GM21515 (cell line): Measurements from ENCODE around the gene ABAT.

ENCODE experiments used
- ATAC-seq: cut with Tn5 transposase; IDR thresholded peaks from one replicate; pipeline ENCODE4 v1.9.1; 2021; ENCODE audit not compliant: unreplicated experiment

Gene ABAT

GRCh38 chr16:8714807-8715206 lies 40.4 kb downstream of the ABAT start:
- ATAC-seq, result no peak

DNA sequence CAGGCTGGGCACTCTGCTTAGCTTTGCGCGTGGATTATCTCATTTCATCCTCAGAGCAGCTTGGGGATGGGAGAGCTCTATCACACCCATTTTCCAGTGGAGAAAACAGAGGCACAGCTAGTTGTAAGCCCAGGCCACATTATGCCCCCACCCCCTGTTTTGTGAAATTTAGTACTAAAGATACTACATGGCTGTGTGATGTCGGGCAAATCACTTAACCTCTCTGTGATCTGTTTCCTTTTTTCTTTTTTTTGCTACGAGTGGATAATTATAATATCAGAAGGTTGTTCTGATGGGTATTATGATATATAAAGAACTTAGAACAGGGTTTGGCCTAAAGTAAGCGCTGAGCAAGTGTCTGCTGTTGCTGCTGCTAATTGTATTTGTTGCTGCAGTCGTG lies 41.6 kb downstream of the ABAT start:
- no peak for ATAC-seq

DNA sequence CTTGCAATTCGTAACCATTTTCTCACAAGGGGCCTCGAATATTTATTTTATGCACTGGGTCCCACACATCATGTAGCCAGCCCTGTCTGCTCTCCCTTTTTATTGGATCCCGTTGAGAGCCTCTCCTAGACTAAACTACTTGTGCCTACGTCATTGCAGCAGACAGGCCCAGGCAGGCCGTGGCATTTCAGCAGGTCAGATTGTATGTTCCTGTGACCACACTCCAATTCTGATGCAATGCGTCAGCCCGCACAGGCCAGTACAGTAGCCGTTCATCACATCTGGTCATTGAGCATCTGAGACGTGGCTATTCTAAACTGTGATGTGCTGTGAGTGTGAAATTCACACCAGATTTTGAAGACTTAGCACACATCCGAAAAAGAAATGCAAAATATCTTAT lies 42.2 kb downstream of the ABAT start:
- no peak for ATAC-seq

GRCh38 chr16:8717469-8717868 lies 43.1 kb downstream of the ABAT start:
- no peak for ATAC-seq

- no peak for ATAC-seq
Observed at GRCh38 chr16:8717892-8718415, 43.5 kb downstream of the ABAT start.

- ATAC-seq, result no peak
Observed at GRCh38 chr16:8718851-8719680, 44.6 kb downstream of the ABAT start.

GRCh38 chr16:8720080-8720966 lies 45.9 kb downstream of the ABAT start:
- no peak for ATAC-seq

- no peak for ATAC-seq
Observed at GRCh38 chr16:8720967-8721308, 46.5 kb downstream of the ABAT start.

DNA sequence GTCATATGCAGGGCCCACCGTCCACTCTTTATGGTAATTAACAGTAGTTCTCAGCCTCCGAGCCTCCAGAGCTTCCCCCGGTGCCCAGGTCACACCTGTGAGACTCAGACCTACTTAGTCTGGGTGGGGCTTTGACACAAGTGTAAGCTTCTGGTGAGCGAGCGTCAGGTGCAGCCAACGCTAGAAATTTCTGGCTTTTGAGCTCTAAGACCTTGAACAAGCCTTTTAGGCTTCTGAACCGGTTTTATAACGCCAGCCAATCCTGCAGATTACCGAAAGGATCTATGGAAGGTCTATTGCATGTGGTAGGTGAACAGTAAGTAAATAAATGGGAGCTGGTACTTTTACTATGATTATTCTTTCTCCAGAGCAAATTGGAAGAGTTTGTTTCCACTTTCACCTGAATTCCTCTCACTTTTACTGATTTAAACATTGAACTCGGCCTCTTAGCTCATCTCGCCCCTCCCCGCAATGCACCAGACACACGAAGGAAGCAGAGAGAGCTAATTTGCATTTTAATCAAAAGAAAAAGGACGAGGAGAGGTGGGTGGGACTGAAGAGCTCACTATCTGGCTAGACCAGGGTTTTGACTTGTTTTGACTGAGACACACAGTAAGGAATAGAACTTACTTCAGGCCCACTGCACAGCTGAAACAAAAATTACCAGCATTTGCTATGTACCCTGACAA lies 47.1 kb downstream of the ABAT start:
- ATAC-seq, result no peak

DNA sequence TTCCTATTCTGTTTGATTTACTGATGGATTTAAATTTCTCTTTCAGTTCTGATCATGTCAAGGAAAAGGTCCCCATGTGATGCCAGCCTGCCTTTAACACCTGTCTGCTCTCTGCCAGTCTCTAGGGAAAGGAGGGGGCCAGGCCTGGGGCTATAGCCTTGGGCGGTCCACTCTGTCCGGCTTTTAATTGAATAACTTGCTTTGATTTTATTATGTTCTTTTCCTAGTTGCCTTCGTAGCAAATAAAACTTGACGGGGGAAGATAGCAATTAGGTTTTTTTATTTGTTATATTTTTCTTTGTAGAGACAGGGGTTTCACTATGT lies 47.6 kb downstream of the ABAT start:
- no peak for ATAC-seq

- ATAC-seq, result no peak
Observed at GRCh38 chr16:8725513-8726178, 51.2 kb downstream of the ABAT start.

DNA sequence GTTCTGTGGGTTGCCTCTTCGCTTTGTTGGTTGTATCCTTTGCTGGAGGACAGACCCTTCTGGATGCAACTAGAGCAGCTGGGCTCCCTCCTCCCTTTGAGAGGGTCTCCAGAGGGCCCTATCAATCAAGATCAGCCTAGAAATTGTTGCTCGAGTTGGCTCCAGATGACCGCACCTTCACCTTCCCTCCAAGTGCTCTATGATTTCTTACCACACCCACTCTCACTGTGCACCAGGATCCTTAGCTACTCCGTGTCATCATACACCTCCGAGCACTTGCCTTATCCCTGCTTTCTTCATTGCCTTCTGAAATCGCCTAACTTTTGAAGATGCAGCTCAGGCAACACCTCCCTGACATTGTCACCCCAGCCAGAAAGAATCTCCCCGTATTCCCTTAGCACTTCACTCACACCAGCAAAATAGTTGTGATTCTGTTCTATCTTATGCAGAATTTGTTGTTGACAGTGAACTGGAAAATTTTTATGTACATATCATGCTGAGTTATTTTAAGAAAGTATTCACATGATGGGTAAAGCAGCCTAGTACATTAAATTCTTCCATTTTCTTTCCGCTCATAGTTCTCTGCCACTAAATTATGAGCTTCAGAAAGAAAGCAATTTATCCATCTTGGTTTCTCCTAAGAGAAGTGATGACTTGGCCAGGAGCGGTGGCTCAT lies 52.9 kb downstream of the ABAT start:
- ATAC-seq, result no peak

DNA sequence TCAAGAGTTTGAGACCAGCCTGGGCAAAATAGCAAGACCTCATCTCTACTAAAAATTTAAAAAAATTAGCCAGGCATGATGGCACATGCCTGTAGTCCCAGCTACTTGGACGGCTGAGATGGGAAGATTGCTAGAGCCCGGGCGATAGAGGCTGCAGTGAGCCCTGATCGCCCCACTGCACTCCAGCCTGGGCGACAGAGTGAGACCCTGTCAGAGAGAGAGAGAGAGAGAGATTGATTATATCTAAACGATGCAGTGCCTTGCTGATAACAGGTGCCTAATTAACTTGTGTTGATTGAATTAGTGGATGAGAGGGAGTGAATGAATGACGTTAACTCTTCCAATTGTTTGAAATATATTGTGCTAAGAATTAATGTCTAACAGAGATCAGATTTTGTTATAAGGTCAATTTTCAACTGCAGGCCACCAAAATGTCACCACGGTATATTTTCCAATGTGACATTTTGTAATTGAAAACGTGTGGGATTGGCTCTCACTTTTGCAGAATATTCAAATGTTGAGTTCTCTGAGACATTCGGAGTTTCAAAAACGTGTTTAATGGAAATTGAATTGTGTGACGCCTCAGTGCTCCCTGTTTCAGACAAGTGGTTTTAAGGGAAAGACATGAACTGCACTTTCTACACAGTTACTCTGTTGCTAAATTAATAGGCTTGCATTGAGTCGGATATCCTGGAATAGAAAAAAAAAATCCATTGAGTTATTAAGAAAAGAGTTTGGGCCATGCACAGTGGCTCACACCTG lies 53.6 kb downstream of the ABAT start:
- no peak for ATAC-seq

DNA sequence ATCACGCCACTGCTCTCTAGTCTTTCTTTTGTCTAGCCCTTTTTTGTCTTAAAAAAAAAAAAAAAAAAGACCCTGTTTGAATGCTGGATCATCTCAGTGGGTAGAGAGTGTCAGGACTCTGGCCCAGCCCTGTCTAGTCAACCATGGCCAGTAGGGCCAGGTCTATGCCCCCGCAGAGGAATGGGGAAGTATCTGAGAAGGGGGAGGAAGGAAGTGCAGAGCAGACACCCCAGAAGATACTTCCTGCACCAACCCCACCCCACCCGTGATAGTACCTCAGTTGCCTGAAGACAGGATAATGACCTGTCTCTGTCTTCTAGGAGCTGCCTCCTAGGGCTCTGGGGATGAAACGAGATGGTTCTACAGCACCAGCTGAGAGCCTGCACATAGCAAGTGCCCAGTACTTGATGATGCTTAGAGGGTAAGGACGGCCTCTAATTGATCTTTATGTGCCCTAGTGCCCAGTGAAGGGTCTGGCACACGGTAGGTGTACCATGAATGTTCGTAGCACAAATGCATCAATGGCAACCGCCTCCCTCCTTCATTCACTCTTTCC lies 55.4 kb downstream of the ABAT start:
- no peak for ATAC-seq

DNA sequence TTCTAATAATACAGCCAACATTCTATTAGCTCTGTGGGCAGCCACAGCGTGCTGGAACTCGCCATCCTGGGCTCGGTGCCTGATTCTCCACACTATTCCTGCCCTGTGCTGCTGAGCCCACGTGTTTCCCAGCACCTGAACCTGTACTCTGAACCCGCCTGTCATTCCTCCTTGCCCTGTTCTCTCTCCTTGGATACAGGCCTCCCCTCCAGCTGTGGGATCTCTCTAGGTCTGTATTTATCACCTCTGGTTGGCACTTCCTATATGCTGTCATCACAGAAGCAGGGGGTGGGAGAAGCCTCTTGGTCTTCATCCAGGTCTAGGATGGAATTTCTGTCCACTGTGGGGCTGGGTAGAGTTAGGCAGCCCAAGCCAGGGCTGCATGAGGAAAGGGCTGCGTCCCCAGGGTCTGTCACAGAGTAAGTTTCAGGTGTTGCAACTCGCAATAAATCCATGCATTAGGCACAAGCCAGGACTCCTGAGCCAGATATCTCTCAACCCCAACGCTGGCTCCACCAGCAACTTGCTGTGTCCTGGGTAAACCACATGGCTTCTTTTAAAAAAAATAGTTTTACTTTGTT lies 56.0 kb downstream of the ABAT start:
- ATAC-seq, result no peak

DNA sequence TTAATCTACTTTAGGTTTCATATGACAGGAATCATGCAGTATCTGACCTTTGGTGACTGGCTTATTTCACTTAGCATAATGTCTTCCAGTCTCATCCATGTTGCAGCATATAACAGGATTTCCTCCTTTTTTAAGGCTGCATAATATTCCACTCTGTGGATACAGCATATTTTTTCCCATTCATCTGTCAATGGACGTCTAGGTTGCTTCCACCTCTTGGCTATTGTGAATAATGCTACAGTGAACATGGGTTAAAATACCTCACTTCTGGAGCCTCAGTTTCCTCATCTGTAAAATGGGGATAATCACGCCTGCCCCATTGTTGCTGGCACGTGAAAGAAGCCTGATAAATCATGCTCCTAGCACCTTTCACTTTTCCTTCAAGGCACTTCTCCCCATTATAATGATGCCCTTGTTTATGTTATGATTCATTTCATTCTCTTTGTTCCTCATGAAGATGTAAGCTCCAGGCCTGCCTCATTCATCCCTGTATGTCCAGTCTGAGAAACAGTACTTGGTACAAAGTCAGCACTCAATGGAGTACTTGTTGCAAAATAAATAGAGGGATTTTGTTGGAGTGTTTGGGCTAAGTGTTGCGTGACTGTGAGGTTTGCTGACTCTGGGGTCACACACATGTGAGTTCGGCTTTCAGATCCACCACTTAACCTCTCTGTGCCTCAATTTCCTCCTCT lies 59.6 kb downstream of the ABAT start:
- no peak for ATAC-seq

DNA sequence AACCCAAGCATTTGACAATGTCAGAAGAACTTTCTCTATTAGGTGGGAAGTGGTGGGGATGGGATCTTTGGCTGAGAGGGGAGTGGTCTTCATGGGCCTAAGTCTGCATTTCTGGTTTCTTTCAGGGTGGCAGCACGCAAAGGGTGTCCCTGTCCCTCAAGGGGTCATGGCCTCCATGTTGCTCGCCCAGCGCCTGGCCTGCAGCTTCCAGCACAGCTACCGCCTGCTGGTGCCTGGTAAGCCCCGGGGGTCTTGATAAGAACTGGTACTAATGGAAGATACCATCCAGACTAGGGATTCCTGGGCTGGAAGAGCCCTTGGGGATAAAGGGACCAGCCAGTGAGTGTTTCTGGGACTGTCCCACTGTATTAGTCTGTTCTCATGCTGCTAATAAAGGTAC lies 61.2 kb downstream of the ABAT start:
- ATAC-seq, result no peak

DNA sequence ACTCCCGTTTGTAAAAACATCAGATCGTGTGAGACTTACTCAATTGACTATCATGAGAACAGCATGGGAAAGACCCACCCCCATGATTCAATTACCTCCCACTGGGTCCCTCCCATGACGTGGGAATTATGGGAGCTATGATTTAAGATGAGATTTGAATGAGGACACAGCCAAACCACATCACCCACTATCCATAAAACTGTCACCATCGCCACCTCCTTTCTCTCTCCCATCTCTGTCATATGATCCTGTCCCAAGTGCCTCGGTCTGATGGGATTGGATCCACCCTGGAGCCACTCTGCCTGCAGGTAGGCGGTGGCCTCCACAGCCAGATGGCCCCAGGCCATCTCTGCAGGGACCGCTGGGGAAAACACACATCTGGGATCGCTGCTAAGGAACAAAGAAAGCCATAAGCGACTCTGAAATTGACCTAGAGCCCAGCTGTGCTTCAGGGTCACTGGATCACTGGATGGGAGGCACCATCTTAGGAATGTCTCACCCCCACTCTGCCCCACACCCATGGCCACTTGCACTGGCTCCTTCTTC lies 61.8 kb downstream of the ABAT start:
- ATAC-seq, result no peak
